Gastroesophageal sphincter (tissue), 3 donors: Measurements from ENCODE around the gene PRDM5.

Experiments used
- EP300 ChIP-seq: sonication (generic); formaldehyde crosslinking; IDR thresholded peaks from one replicate; pipeline ENCODE4 v1.6.1; 2017; ENCODE audit warnings: antibody characterized with exemption, mild to moderate bottlenecking
- POLR2A ChIP-seq, 2 donors: fragments of 450-650 bp; IDR thresholded peaks; one replicate each; pipeline ENCODE4 v1.6.1; 2017; ENCODE audit warnings: antibody characterized with exemption in 2 of 2, mild to moderate bottlenecking in 2 of 2, moderate library complexity in 1 of 2
- TF ChIP-seq, protein P1 (sequence below), 4 experiments: fragments of 200-600 bp in 2 of 4; fragments of 450-650 bp in 2 of 4; sonication (generic) in 1 of 4; IDR thresholded peaks; one replicate each; pipeline ENCODE4 v1.5.1; 2017 to 2019; ENCODE audit warnings: antibody characterized with exemption in 4 of 4, mild to moderate bottlenecking in 2 of 4, moderate library complexity in 2 of 4

DNA sequence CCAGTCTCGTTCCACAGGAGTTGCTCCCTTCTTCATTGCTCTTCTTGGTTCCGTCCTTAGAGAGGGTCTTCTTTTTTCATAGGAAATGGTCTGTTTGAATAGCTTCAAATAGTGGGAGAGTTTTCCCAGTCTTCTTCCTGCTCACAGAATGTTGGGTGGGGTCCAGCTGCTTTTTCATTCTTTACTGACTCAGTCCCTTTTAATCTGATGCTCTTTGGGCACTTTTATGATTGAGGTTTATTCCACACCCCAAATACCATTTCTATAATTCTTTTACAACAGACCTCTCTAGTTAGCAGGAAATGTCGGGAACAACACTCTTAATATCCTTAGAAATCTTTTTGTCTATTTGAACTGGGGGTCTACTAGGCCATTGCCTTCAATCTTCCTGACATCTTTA lies 239.5 kb downstream of the PRDM5 start:
- TF ChIP-seq POLR2A (IDR thresholded peaks at IDR 0.05) (no peak), EP300 (no peak)
- TF ChIP-seq, protein P1, sequence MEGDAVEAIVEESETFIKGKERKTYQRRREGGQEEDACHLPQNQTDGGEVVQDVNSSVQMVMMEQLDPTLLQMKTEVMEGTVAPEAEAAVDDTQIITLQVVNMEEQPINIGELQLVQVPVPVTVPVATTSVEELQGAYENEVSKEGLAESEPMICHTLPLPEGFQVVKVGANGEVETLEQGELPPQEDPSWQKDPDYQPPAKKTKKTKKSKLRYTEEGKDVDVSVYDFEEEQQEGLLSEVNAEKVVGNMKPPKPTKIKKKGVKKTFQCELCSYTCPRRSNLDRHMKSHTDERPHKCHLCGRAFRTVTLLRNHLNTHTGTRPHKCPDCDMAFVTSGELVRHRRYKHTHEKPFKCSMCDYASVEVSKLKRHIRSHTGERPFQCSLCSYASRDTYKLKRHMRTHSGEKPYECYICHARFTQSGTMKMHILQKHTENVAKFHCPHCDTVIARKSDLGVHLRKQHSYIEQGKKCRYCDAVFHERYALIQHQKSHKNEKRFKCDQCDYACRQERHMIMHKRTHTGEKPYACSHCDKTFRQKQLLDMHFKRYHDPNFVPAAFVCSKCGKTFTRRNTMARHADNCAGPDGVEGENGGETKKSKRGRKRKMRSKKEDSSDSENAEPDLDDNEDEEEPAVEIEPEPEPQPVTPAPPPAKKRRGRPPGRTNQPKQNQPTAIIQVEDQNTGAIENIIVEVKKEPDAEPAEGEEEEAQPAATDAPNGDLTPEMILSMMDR (IDR thresholded peaks at IDR 0.05), result no peak
